Measurements from ENCODE around the gene CEP112. TPM values are rescaled to one million over a fixed set of nuclear protein-coding genes. Genes with fewer than 3 reads are reported as not detected.

The CEP112 gene
- total and polyA plus RNA-seq, 9 of the 15 experiments (the other 6 are each of a cell fraction or from before 2014, with no cell fraction given) = 0.84 TPM; not detected in 8

DNA sequence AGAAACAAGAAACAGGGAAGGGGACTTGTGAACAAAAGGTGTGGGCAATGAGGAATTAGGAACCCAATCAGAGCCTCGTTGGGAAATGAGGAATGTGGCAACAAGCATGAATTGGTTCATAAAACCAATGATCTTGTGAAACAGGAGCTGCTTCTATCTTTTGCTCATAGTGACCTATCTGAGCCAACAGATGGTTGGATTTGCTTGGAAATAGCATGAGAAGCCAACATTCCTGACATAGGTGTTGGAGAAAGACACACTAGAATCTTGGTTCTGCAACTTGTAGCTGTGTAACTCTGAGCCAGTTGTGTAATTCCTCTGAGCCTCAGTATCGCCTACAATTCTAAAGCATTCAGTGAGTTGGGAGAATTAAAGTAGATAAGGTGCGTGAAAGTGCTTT lies 378.6 kb downstream of the CEP112 start (continued):
- TF ChIP-seq, protein P1, sequence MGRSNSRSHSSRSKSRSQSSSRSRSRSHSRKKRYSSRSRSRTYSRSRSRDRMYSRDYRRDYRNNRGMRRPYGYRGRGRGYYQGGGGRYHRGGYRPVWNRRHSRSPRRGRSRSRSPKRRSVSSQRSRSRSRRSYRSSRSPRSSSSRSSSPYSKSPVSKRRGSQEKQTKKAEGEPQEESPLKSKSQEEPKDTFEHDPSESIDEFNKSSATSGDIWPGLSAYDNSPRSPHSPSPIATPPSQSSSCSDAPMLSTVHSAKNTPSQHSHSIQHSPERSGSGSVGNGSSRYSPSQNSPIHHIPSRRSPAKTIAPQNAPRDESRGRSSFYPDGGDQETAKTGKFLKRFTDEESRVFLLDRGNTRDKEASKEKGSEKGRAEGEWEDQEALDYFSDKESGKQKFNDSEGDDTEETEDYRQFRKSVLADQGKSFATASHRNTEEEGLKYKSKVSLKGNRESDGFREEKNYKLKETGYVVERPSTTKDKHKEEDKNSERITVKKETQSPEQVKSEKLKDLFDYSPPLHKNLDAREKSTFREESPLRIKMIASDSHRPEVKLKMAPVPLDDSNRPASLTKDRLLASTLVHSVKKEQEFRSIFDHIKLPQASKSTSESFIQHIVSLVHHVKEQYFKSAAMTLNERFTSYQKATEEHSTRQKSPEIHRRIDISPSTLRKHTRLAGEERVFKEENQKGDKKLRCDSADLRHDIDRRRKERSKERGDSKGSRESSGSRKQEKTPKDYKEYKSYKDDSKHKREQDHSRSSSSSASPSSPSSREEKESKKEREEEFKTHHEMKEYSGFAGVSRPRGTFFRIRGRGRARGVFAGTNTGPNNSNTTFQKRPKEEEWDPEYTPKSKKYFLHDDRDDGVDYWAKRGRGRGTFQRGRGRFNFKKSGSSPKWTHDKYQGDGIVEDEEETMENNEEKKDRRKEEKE (IDR thresholded peaks at IDR 0.05; ENCODE audit: borderline replicate concordance in 1 of 2, control insufficient read depth in 1 of 2, low read depth in 2 of 2, low read length in 1 of 2) = no peak
- TF ChIP-seq, protein P2, sequence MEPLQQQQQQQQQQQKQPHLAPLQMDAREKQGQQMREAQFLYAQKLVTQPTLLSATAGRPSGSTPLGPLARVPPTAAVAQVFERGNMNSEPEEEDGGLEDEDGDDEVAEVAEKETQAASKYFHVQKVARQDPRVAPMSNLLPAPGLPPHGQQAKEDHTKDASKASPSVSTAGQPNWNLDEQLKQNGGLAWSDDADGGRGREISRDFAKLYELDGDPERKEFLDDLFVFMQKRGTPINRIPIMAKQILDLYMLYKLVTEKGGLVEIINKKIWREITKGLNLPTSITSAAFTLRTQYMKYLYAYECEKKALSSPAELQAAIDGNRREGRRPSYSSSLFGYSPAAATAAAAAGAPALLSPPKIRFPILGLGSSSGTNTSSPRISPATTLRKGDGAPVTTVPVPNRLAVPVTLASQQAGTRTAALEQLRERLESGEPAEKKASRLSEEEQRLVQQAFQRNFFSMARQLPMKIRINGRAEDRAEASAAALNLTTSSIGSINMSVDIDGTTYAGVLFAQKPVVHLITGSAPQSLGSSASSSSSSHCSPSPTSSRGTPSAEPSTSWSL (CRISPR knock-in tag; IDR thresholded peaks at IDR 0.05; ENCODE audit: borderline replicate concordance) = no peak
- no peak for TF ChIP-seq MXI1 (IDR thresholded peaks at IDR 0.05; ENCODE audit: low read depth, low read length)
- TF ChIP-seq NCOA2 (IDR thresholded peaks at IDR 0.05; ENCODE audit: partially characterized antibody in 2 of 2) = no peak

DNA sequence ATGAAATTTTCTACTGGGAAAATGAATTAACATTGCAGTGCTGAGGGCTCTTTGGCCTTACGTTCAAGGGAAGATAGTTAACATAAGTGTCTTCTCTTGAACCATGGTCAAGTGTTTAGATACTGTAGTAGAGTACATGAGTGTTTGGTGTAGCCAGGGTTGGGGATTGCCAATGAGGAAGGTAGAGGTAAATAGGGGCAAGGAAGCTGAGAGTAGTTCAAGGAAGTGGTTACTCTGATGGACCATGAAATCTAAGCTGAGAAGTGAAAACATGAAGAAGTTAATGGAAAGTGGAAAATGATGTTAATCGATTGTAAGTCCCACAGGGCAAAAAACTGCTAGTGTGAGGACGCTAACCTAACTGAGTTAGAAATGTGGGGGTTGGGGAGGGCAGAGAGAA lies 380.9 kb downstream of the CEP112 start:
- Histone ChIP-seq H3K4me3 (no peak overlapping the region), H3K4me2 (ENCODE audit: insufficient read depth, low read length) (no peak overlapping the region), H3K27ac (ENCODE audit: extremely low read depth, low read depth, low read length) (no peak overlapping the region), H3K9me3 (replicated peaks; ENCODE audit: control insufficient read depth, insufficient read depth, low read depth, low read length) (no peaks in the 10 kb centered on the region), H3K36me3 (ENCODE audit: control insufficient read depth, insufficient read depth, low read length) (no peaks in the 10 kb centered on the region), H3K9me1 (ENCODE audit: control insufficient read depth, insufficient read depth, low read length) (no peaks in the 10 kb centered on the region), H4K20me1 (replicated peaks; ENCODE audit: control insufficient read depth, insufficient read depth, low read length) (no peaks in the 10 kb centered on the region), H2AFZ (ENCODE audit: low read depth, low read length) (no peak overlapping the region), H3K79me2 (ENCODE audit: control insufficient read depth, insufficient read depth, low read length) (no peaks in the 10 kb centered on the region), H3K4me1 (replicated peaks in 1 of 2; ENCODE audit: control insufficient read depth in 2 of 2, insufficient read depth in 2 of 2, low read length in 2 of 2) (no peaks in the 10 kb centered on the region), H3K27me3 (ENCODE audit: control insufficient read depth in 2 of 2, insufficient read depth in 2 of 2, low read length in 2 of 2) (no peaks in the 10 kb centered on the region), H3K9ac (ENCODE audit: insufficient read depth in 1 of 2, low read depth in 2 of 2, low read length in 2 of 2) (no peak overlapping the region)
- POLR2A ChIA-PET = no interaction called here
- 0% methylated on average over 3 of the region's 3 CpGs for WGBS (ENCODE audit: insufficient coverage, low coverage, missing lambda C conversion rate)
- in situ Hi-C loops (cut with MboI) = no loop called here
- intact Hi-C loops (cut with micrococcal nuclease) = no loop called here
- CTCF ChIA-PET (ENCODE audit: low intra/inter-chr PET ratio) = no interaction called here
- ATAC-seq (no peak), FAIRE-seq (no peak), DNase-seq (ENCODE audit: extremely low read depth in 1 of 4, low spot score in 3 of 4) (no peak)
- no TSS peak for BruUV-seq (replicated peaks)
- no peak for TF ChIP-seq EZH2 (IDR thresholded peaks at IDR 0.05; ENCODE audit: borderline replicate concordance, low read depth, low read length)
- no peak for TF ChIP-seq PHF20 (IDR thresholded peaks at IDR 0.05; ENCODE audit: partially characterized antibody)
- no peak for TF ChIP-seq RUNX1 (IDR thresholded peaks at IDR 0.05; ENCODE audit: low read depth)
- TF ChIP-seq ATF7 (IDR thresholded peaks at IDR 0.05) = no peak
- TF ChIP-seq ZFP30 (CRISPR knock-in tag; IDR thresholded peaks at IDR 0.05; ENCODE audit: borderline replicate concordance) = no peak
- TF ChIP-seq, protein P3, sequence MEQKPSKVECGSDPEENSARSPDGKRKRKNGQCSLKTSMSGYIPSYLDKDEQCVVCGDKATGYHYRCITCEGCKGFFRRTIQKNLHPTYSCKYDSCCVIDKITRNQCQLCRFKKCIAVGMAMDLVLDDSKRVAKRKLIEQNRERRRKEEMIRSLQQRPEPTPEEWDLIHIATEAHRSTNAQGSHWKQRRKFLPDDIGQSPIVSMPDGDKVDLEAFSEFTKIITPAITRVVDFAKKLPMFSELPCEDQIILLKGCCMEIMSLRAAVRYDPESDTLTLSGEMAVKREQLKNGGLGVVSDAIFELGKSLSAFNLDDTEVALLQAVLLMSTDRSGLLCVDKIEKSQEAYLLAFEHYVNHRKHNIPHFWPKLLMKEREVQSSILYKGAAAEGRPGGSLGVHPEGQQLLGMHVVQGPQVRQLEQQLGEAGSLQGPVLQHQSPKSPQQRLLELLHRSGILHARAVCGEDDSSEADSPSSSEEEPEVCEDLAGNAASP (IDR thresholded peaks at IDR 0.05) = no peak
